ENCODE results near the gene TNPO2. TPM values are rescaled to one million over a fixed set of nuclear protein-coding genes. Genes with fewer than 3 reads are reported as not detected.

The TNPO2 gene
- total and polyA plus RNA-seq, 2 experiments from 2014 or later = 37.1 to 83.0 TPM

GRCh38 chr19:12676928-12677327 lies 46.8 kb downstream of the TNPO2 start:
- peaks cover 80% of the 10 kb centered on the region for H3K36me3 Mint-ChIP-seq (ENCODE audit: low read depth)
- H3K27me3 Mint-ChIP-seq (ENCODE audit: insufficient read depth, low read depth, poor library complexity) = peaks cover 35% of the 10 kb centered on the region
- peak overlapping the region; percentile 77; the same call in 1 of the 2 replicates for H3K27ac Mint-ChIP-seq

More at GRCh38 chr19:12676928-12677327, 46.8 kb downstream of the TNPO2 start:
- Histone ChIP-seq H3K4me2 (no peak overlapping the region), H3F3A (replicated peaks; ENCODE audit: low read depth) (peaks cover 31% of the 10 kb centered on the region), H3K4me1 (ENCODE audit: insufficient read depth) (no peaks in the 10 kb centered on the region), H3K27ac (ENCODE audit: low read depth) (no peak overlapping the region), H3K36me3 (ENCODE audit: insufficient read depth) (peaks cover 31% of the 10 kb centered on the region; the same call in 1 of the 2 replicates), H3K27me3 (ENCODE audit: insufficient read depth) (no peaks in the 10 kb centered on the region), H4K20me1 (replicated peaks; ENCODE audit: insufficient read depth) (peaks cover 13% of the 10 kb centered on the region), H3K4me3 (no peak overlapping the region), H2AFZ (no peak overlapping the region), H3K9me2 (ENCODE audit: insufficient read depth) (no peaks in the 10 kb centered on the region), H3K79me2 (replicated peaks; ENCODE audit: insufficient read depth) (peaks cover 9% of the 10 kb centered on the region)
- ATAC-seq (no peak), DNase-seq (ENCODE audit: low spot score) (no peak)
- TF ChIP-seq ZNF331 (CRISPR knock-in tag; IDR thresholded peaks at IDR 0.05; ENCODE audit: low read depth) (no peak), ZNF114 (CRISPR knock-in tag; IDR thresholded peaks at IDR 0.05) (no peak), EZH2phosphoT487 (IDR thresholded peaks at IDR 0.05; ENCODE audit: unreplicated experiment) (no peak), CREB1 (CRISPR knock-in tag; IDR thresholded peaks at IDR 0.05; ENCODE audit: low read depth) (no peak), REST (IDR thresholded peaks at IDR 0.05; ENCODE audit: unreplicated experiment) (no peak), ETS1 (IDR thresholded peaks at IDR 0.05) (no peak), STAT1 (IDR thresholded peaks at IDR 0.05; ENCODE audit: unreplicated experiment) (no peak), NANOG (IDR thresholded peaks at IDR 0.05; ENCODE audit: borderline replicate concordance) (no peak), EZH2 (IDR thresholded peaks at IDR 0.05; ENCODE audit: low read depth, unreplicated experiment) (no peak), ZNF462 (CRISPR knock-in tag; IDR thresholded peaks at IDR 0.05) (no peak), CTCF (conservative IDR thresholded peaks at IDR 0.05; ENCODE audit: low read depth in 2 of 2) (no peak), POLR2AphosphoS5 (IDR thresholded peaks at IDR 0.05; ENCODE audit: low read depth) (no peak), JUNB (IDR thresholded peaks at IDR 0.05; ENCODE audit: unreplicated experiment) (no peak)
- H3K4me1 Mint-ChIP-seq = peaks cover 2% of the 10 kb centered on the region
- peaks cover 4% of the 10 kb centered on the region; the same call in 2 of the 3 replicates for H3K9me3 Mint-ChIP-seq
- H3K4me3 Mint-ChIP-seq = no peak overlapping the region

All from GM23338 (cell line).